ENCODE data around the gene PLIN4. TPM values are rescaled to one million over a fixed set of nuclear protein-coding genes. Genes with fewer than 3 reads are reported as not detected.
"Not testable (repeated sequence)": the region's sequence is repeated elsewhere in the genome, so short reads cannot be mapped to it uniquely, and the experiment has no call there.

PLIN4 gene
- polyA plus RNA-seq, 1 donor (not counting 4 experiments of a cell fraction or from before 2014, with no cell fraction given): not detected

DNA sequence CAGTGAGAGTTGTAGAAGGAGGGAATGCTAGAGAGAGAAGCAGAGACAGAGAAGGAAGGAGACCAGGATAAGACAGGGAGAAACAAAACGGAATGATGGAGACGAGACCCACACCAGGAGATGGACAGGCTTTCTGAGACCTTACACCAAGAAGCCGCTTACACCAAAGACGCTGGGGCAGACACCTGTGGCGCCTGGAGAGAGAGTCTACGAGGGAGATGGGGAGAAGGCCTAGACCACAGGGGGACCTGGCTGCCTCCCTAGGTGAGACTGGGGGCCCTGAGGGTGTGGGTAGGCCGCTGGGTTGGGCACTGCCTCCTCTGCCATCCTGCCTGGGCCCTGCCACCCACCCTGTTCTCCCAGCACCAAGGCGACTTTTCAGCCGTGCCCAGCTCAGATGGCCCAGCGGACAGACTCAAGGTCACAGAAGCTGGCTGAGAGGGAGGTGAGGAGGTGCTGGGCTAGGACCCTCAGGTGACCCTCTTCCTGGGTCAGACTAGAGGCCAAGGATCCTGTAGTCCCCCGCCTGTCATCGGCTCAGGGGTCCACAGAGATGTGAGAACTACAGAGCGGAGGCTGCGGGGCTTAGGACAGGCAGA, 11.7 kb upstream of the PLIN4 start:
- FAIRE-seq (no peak), DNase-seq (ENCODE audit: low read depth, low spot score) (no peak)
- Histone ChIP-seq H3K9me3 (ENCODE audit: control insufficient read depth, low read depth, low read length) (no peaks in the 10 kb centered on the region), H4K20me1 (ENCODE audit: control insufficient read depth, extremely low read depth, insufficient read depth, low read length) (no peaks in the 10 kb centered on the region), H3K4me1 (ENCODE audit: control insufficient read depth, extremely low read depth, insufficient read depth, low read length) (no peaks in the 10 kb centered on the region), H3K9ac (ENCODE audit: control insufficient read depth, extremely low read depth, insufficient read depth, low read length) (no peak overlapping the region), H3K4me3 (ENCODE audit: control insufficient read depth in 2 of 3, extremely low read depth in 1 of 3, insufficient read depth in 2 of 3, low read depth in 1 of 3, low read length in 3 of 3) (no peak overlapping the region), H3K79me2 (ENCODE audit: control insufficient read depth, insufficient read depth, low read length) (no peaks in the 10 kb centered on the region), H3K4me2 (ENCODE audit: control insufficient read depth, extremely low read depth, insufficient read depth, low read depth, low read length) (no peak overlapping the region), H3K36me3 (ENCODE audit: control insufficient read depth in 2 of 2, extremely low read depth in 1 of 2, insufficient read depth in 2 of 2, low read length in 2 of 2) (no peaks in the 10 kb centered on the region), H2AFZ (ENCODE audit: control insufficient read depth, low read length) (no peak overlapping the region), H3K27ac (ENCODE audit: control insufficient read depth, insufficient read depth, low read length) (no peak overlapping the region), H3K9me1 (ENCODE audit: control insufficient read depth, extremely low read depth, insufficient read depth, low read length) (no peaks in the 10 kb centered on the region), H3K27me3 (ENCODE audit: control insufficient read depth, extremely low read depth, insufficient read depth, low read length) (peaks cover 9% of the 10 kb centered on the region)
- dilution Hi-C loops (cut with MboI; ENCODE audit: extremely low pct_ligation_motif_present, low sequenced_read_pairs): no loop called here
- no peak for TF ChIP-seq CTCF (optimal IDR thresholded peaks at IDR 0.05 in 1 of 3, IDR thresholded peaks at IDR 0.05 in 1 of 3, conservative IDR thresholded peaks at IDR 0.05 in 1 of 3; ENCODE audit: extremely low read depth in 1 of 3, insufficient read depth in 2 of 3, low read length in 3 of 3)
- no peak for TF ChIP-seq EZH2 (IDR thresholded peaks at IDR 0.05; ENCODE audit: low read length)

DNA sequence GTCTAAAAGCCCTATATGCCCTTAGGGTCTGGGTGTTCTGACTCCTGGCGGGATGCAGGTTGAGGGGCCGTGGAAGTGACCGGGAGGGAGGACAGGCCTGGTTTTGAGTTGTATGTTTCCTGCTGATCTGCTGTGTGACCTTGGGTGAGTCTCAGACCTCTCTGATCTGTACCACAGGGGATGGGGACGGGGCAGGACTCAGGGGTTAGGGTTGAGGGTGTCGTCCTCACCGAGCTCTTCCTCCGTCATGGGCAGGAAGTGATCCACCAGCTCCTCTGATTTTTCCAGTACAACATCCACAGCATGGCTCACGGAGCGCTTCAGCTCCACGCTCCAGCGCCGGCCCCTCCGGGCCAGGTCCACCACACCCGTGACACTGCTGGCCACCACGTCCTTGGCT, 10.6 kb upstream of the PLIN4 start:
- FAIRE-seq (no peak), DNase-seq (ENCODE audit: low read depth, low spot score) (no peak)
- Histone ChIP-seq H3K4me2 (ENCODE audit: control insufficient read depth, extremely low read depth, insufficient read depth, low read depth, low read length) (no peak overlapping the region), H3K9me3 (ENCODE audit: control insufficient read depth, low read depth, low read length) (no peaks in the 10 kb centered on the region), H3K4me3 (ENCODE audit: control insufficient read depth in 2 of 3, extremely low read depth in 1 of 3, insufficient read depth in 2 of 3, low read depth in 1 of 3, low read length in 3 of 3) (no peak overlapping the region), H2AFZ (ENCODE audit: control insufficient read depth, low read length) (no peak overlapping the region), H3K4me1 (ENCODE audit: control insufficient read depth, extremely low read depth, insufficient read depth, low read length) (no peaks in the 10 kb centered on the region), H3K36me3 (ENCODE audit: control insufficient read depth in 2 of 2, extremely low read depth in 1 of 2, insufficient read depth in 2 of 2, low read length in 2 of 2) (no peaks in the 10 kb centered on the region), H3K27me3 (ENCODE audit: control insufficient read depth, extremely low read depth, insufficient read depth, low read length) (peaks cover 9% of the 10 kb centered on the region), H3K79me2 (ENCODE audit: control insufficient read depth, insufficient read depth, low read length) (no peaks in the 10 kb centered on the region), H3K9ac (ENCODE audit: control insufficient read depth, extremely low read depth, insufficient read depth, low read length) (no peak overlapping the region), H4K20me1 (ENCODE audit: control insufficient read depth, extremely low read depth, insufficient read depth, low read length) (no peaks in the 10 kb centered on the region), H3K9me1 (ENCODE audit: control insufficient read depth, extremely low read depth, insufficient read depth, low read length) (no peaks in the 10 kb centered on the region), H3K27ac (ENCODE audit: control insufficient read depth, insufficient read depth, low read length) (no peak overlapping the region)
- TF ChIP-seq CTCF (optimal IDR thresholded peaks at IDR 0.05 in 1 of 3, IDR thresholded peaks at IDR 0.05 in 1 of 3, conservative IDR thresholded peaks at IDR 0.05 in 1 of 3; ENCODE audit: extremely low read depth in 1 of 3, insufficient read depth in 2 of 3, low read length in 3 of 3): no peak
- no peak for TF ChIP-seq EZH2 (IDR thresholded peaks at IDR 0.05; ENCODE audit: low read length)
- dilution Hi-C loops (cut with MboI; ENCODE audit: extremely low pct_ligation_motif_present, low sequenced_read_pairs): no loop called here

GRCh38 chr19:4527377-4527776, 9.1 kb upstream of the PLIN4 start:
- H3K36me3 ChIP-seq (ENCODE audit: control insufficient read depth in 2 of 2, extremely low read depth in 1 of 2, insufficient read depth in 2 of 2, low read length in 2 of 2); H2AFZ ChIP-seq (ENCODE audit: control insufficient read depth, low read length); H3K9me3 ChIP-seq (ENCODE audit: control insufficient read depth, low read depth, low read length); H3K79me2 ChIP-seq (ENCODE audit: control insufficient read depth, insufficient read depth, low read length); H3K4me1 ChIP-seq (ENCODE audit: control insufficient read depth, extremely low read depth, insufficient read depth, low read length); H3K27me3 ChIP-seq (ENCODE audit: control insufficient read depth, extremely low read depth, insufficient read depth, low read length); dilution Hi-C loops (cut with MboI; ENCODE audit: extremely low pct_ligation_motif_present, low sequenced_read_pairs); H3K4me2 ChIP-seq (ENCODE audit: control insufficient read depth, extremely low read depth, insufficient read depth, low read depth, low read length); H3K9me1 ChIP-seq (ENCODE audit: control insufficient read depth, extremely low read depth, insufficient read depth, low read length); H3K9ac ChIP-seq (ENCODE audit: control insufficient read depth, extremely low read depth, insufficient read depth, low read length); H3K27ac ChIP-seq (ENCODE audit: control insufficient read depth, insufficient read depth, low read length); H3K4me3 ChIP-seq (ENCODE audit: control insufficient read depth in 2 of 3, extremely low read depth in 1 of 3, insufficient read depth in 2 of 3, low read depth in 1 of 3, low read length in 3 of 3); FAIRE-seq; H4K20me1 ChIP-seq (ENCODE audit: control insufficient read depth, extremely low read depth, insufficient read depth, low read length); DNase-seq (ENCODE audit: low read depth, low spot score): not testable (repeated sequence)

All from keratinocyte (primary cell).